BLaER1 treated with 17β-estradiol and CSF1 and Interleukin-3, amounts not matched to agents 10 nM and 100 nM (cell line): Measurements from ENCODE around the gene TNS1.

Source experiments
- H3K27ac ChIP-seq, 11 experiments: shearing (Covaris generic); formaldehyde crosslinking; 2 replicates each; pipeline ENCODE4 v1.8.1; 2022
- H3K27me3 ChIP-seq, 11 experiments: shearing (Covaris generic); formaldehyde crosslinking; 2 replicates each; pipeline ENCODE4 v1.8.1; 2022
- H3K36me3 ChIP-seq, 11 experiments: shearing (Covaris generic); formaldehyde crosslinking; 2 replicates each; pipeline ENCODE4 v1.8.1; 2022
- H3K4me1 ChIP-seq, 10 experiments: shearing (Covaris generic); formaldehyde crosslinking; 2 replicates each; pipeline ENCODE4 v1.8.1; 2022
- H3K4me2 ChIP-seq, 11 experiments: shearing (Covaris generic); formaldehyde crosslinking; 2 replicates each; pipeline ENCODE4 v1.8.1; 2022
- H3K4me3 ChIP-seq, 10 experiments: shearing (Covaris generic); formaldehyde crosslinking; 2 replicates each; pipeline ENCODE4 v1.8.1; 2022
- H3K9ac ChIP-seq, 11 experiments: shearing (Covaris generic); formaldehyde crosslinking; 2 replicates each; pipeline ENCODE4 v1.8.1; 2022
- H3K9me3 ChIP-seq, 11 experiments: shearing (Covaris generic); formaldehyde crosslinking; replicated peaks in 1 of 11; 2 replicates each; pipeline ENCODE4 v1.8.1; 2022
- H4K20me1 ChIP-seq, 11 experiments: shearing (Covaris generic); formaldehyde crosslinking; 2 replicates each; pipeline ENCODE4 v1.8.1; 2022
- Cebpa-rat ChIP-seq, 11 experiments: shearing (Covaris generic); IDR thresholded peaks; 2 replicates each; pipeline ENCODE4 v1.8.1; 2022

The TNS1 gene

GRCh38 chr2:217939220-217939619 lies 63.6 kb downstream of the TNS1 start:
- Histone ChIP-seq H4K20me1 (peaks cover 0 to 84% (median 22%) of the 10 kb centered on the region in 11 experiments; a peak in 13 of 22 replicates), H3K4me1 (peaks cover 42 to 76% (median 54%) of the 10 kb centered on the region in 10 experiments), H3K27ac (no peak overlapping the region), H3K4me2 (no peak overlapping the region), H3K27me3 (no peaks in the 10 kb centered on the region), H3K4me3 (no peak overlapping the region), H3K9ac (no peak overlapping the region), H3K9me3 (no peaks in the 10 kb centered on the region), H3K36me3 (peaks cover 0 to 7% (median 0%) of the 10 kb centered on the region in 11 experiments; a peak in 1 of 22 replicates)
- TF ChIP-seq Cebpa-rat (IDR thresholded peaks at IDR 0.05), result no peak

- Histone ChIP-seq H3K27ac (peak overlapping the region in 2 of 11 experiments; percentile 45 to 48; a peak in 3 of 22 replicates), H3K9me3 (no peaks in the 10 kb centered on the region), H3K4me3 (no peak overlapping the region), H3K4me2 (peak overlapping the region in 2 of 11 experiments; percentile 48 to 96; a peak in 2 of 22 replicates), H3K4me1 (peaks cover 30 to 76% (median 54%) of the 10 kb centered on the region in 10 experiments), H3K27me3 (no peaks in the 10 kb centered on the region), H3K9ac (no peak overlapping the region), H3K36me3 (peaks cover 0 to 7% (median 0%) of the 10 kb centered on the region in 11 experiments; a peak in 1 of 22 replicates), H4K20me1 (peaks cover 0 to 84% (median 32%) of the 10 kb centered on the region in 11 experiments; a peak in 15 of 22 replicates)
- no peak for TF ChIP-seq Cebpa-rat (IDR thresholded peaks at IDR 0.05)
These were observed 64.8 kb downstream of the TNS1 start for GRCh38 chr2:217938036-217938435.

GRCh38 chr2:217937446-217937845 lies 65.3 kb downstream of the TNS1 start:
- peaks cover 0 to 7% (median 0%) of the 10 kb centered on the region in 11 experiments; a peak in 1 of 22 replicates for H3K36me3 ChIP-seq
- no peaks in the 10 kb centered on the region for H3K9me3 ChIP-seq
- no peak overlapping the region for H3K4me3 ChIP-seq
- H3K4me2 ChIP-seq, result peak overlapping the region in 4 of 11 experiments; percentile 42 to 96 (median 50); a peak in 9 of 22 replicates
- no peaks in the 10 kb centered on the region for H3K27me3 ChIP-seq
- peak overlapping the region in 3 of 11 experiments; percentile 14 to 48 (median 45); a peak in 5 of 22 replicates for H3K27ac ChIP-seq
- no peak overlapping the region for H3K9ac ChIP-seq
- H3K4me1 ChIP-seq, result peaks cover 26 to 74% (median 51%) of the 10 kb centered on the region in 10 experiments
- no peak for TF ChIP-seq Cebpa-rat (IDR thresholded peaks at IDR 0.05)
- peaks cover 0 to 87% (median 37%) of the 10 kb centered on the region in 11 experiments; a peak in 15 of 22 replicates for H4K20me1 ChIP-seq

GRCh38 chr2:217936952-217937351 lies 65.8 kb downstream of the TNS1 start:
- Histone ChIP-seq H3K4me1 (peaks cover 21 to 74% (median 49%) of the 10 kb centered on the region in 10 experiments), H3K27ac (peak overlapping the region in 2 of 11 experiments; percentile 45 to 48; a peak in 3 of 22 replicates), H3K36me3 (peaks cover 0 to 7% (median 0%) of the 10 kb centered on the region in 11 experiments; a peak in 2 of 22 replicates), H3K9me3 (no peaks in the 10 kb centered on the region), H3K4me3 (no peak overlapping the region), H3K27me3 (no peaks in the 10 kb centered on the region), H4K20me1 (peaks cover 0 to 87% (median 41%) of the 10 kb centered on the region in 11 experiments; a peak in 15 of 22 replicates), H3K4me2 (peak overlapping the region in 4 of 11 experiments; percentile 42 to 96 (median 50); a peak in 9 of 22 replicates), H3K9ac (no peak overlapping the region)
- no peak for TF ChIP-seq Cebpa-rat (IDR thresholded peaks at IDR 0.05)

GRCh38 chr2:217935901-217936684 lies 66.7 kb downstream of the TNS1 start:
- H3K36me3 ChIP-seq, result peaks cover 0 to 5% (median 0%) of the 10 kb centered on the region in 11 experiments; a peak in 1 of 22 replicates
- no peaks in the 10 kb centered on the region for H3K9me3 ChIP-seq
- H3K27me3 ChIP-seq, result peaks cover 0 to under 1% (median 0%) of the 10 kb centered on the region in 11 experiments; a peak in 1 of 22 replicates
- H3K4me1 ChIP-seq, result peaks cover 16 to 74% (median 47%) of the 10 kb centered on the region in 10 experiments
- no peak overlapping the region for H3K9ac ChIP-seq
- H3K4me2 ChIP-seq, result peak overlapping the region in 5 of 11 experiments; percentile 83 to 96 (median 94); a peak in 9 of 22 replicates
- H3K27ac ChIP-seq, result peak overlapping the region in 3 of 11 experiments; percentile 2 to 74 (median 6); a peak in 2 of 22 replicates
- no peak for TF ChIP-seq Cebpa-rat (IDR thresholded peaks at IDR 0.05)
- no peak overlapping the region for H3K4me3 ChIP-seq
- H4K20me1 ChIP-seq, result peaks cover 0 to 88% (median 49%) of the 10 kb centered on the region in 11 experiments; a peak in 15 of 22 replicates

- H3K4me1 ChIP-seq, result peaks cover 20 to 76% (median 53%) of the 10 kb centered on the region in 10 experiments
- peak overlapping the region in 8 of 11 experiments; percentile 41 to 79 (median 66); a peak in 16 of 22 replicates for H3K27ac ChIP-seq
These were observed 67.4 kb downstream of the TNS1 start for GRCh38 chr2:217935235-217935879.

GRCh38 chr2:217934321-217935131 lies 68.3 kb downstream of the TNS1 start:
- H3K27ac ChIP-seq, result peak overlapping the region in 8 of 11 experiments; percentile 41 to 79 (median 66); a peak in 16 of 22 replicates
- H3K4me2 ChIP-seq, result peak overlapping the region; percentile 11 to 96 (median 85); a peak in 20 of 22 replicates
- peak overlapping the region in 7 of 11 experiments; percentile 9 to 68 (median 60); a peak in 10 of 22 replicates for H3K9ac ChIP-seq

More at GRCh38 chr2:217935235-217935879, 67.4 kb downstream of the TNS1 start:
- peak overlapping the region; percentile 11 to 96 (median 85); a peak in 20 of 22 replicates for H3K4me2 ChIP-seq
- H3K27me3 ChIP-seq, result peaks cover 0 to 7% (median 0%) of the 10 kb centered on the region in 11 experiments; a peak in 1 of 22 replicates
- H3K4me3 ChIP-seq, result peak overlapping the region in 5 of 10 experiments; percentile 17 to 55 (median 39); a peak in 6 of 20 replicates
- TF ChIP-seq Cebpa-rat (IDR thresholded peaks at IDR 0.05), result no peak
- H3K9ac ChIP-seq, result peak overlapping the region in 6 of 11 experiments; percentile 36 to 68 (median 60); a peak in 10 of 22 replicates
- peaks cover 0 to 90% (median 48%) of the 10 kb centered on the region in 11 experiments; a peak in 15 of 22 replicates for H4K20me1 ChIP-seq
- H3K36me3 ChIP-seq, result peaks cover 0 to 5% (median 0%) of the 10 kb centered on the region in 11 experiments; a peak in 1 of 22 replicates
- H3K9me3 ChIP-seq, result no peaks in the 10 kb centered on the region

More at GRCh38 chr2:217934321-217935131, 68.3 kb downstream of the TNS1 start:
- Histone ChIP-seq H3K9me3 (no peaks in the 10 kb centered on the region), H3K36me3 (peaks cover 0 to 5% (median 0%) of the 10 kb centered on the region in 11 experiments; a peak in 1 of 22 replicates), H3K4me3 (peak overlapping the region in 7 of 10 experiments; percentile 4 to 55 (median 19); a peak in 11 of 20 replicates), H3K27me3 (peaks cover 0 to 11% (median 0%) of the 10 kb centered on the region in 11 experiments; a peak in 1 of 22 replicates), H3K4me1 (peaks cover 22 to 80% (median 57%) of the 10 kb centered on the region in 10 experiments), H4K20me1 (peaks cover 0 to 90% (median 44%) of the 10 kb centered on the region in 11 experiments; a peak in 15 of 22 replicates)
- TF ChIP-seq Cebpa-rat (IDR thresholded peaks at IDR 0.05), result peak in 10 of 11 experiments; percentile 24 to 91 (median 78); a peak in 18 of 22 replicates
